Fibroblast of skin of abdomen (primary cell): ENCODE results near the gene NRXN3.

ENCODE experiments used
- DNase-seq: peaks from one replicate; pipeline ENCODE4 v3.0.0-alpha.2; 2013

Gene NRXN3

GRCh38 chr14:79265366-79265946 is 1095.3 kb downstream of the NRXN3 start:
- peak; percentile 39 for DNase-seq

GRCh38 chr14:79270361-79270760 is 1100.2 kb downstream of the NRXN3 start:
- no peak for DNase-seq

GRCh38 chr14:79271122-79271521 is 1100.9 kb downstream of the NRXN3 start:
- no peak for DNase-seq

- no peak for DNase-seq
Measured at GRCh38 chr14:79274641-79275291, 1104.6 kb downstream of the NRXN3 start.

GRCh38 chr14:79275292-79275655 is 1105.1 kb downstream of the NRXN3 start:
- no peak for DNase-seq

GRCh38 chr14:79278286-79278797 is 1108.2 kb downstream of the NRXN3 start:
- no peak for DNase-seq

GRCh38 chr14:79278798-79279644 is 1108.8 kb downstream of the NRXN3 start:
- peak; percentile 82 for DNase-seq

GRCh38 chr14:79279645-79280597 is 1109.7 kb downstream of the NRXN3 start:
- DNase-seq, result no peak

- no peak for DNase-seq
Measured at GRCh38 chr14:79281244-79282152, 1111.3 kb downstream of the NRXN3 start.

- DNase-seq, result no peak
Measured at GRCh38 chr14:79284621-79285020, 1114.4 kb downstream of the NRXN3 start.

- no peak for DNase-seq
Measured at GRCh38 chr14:79285263-79285662, 1115.1 kb downstream of the NRXN3 start.

GRCh38 chr14:79287976-79288375 is 1117.8 kb downstream of the NRXN3 start:
- no peak for DNase-seq

- no peak for DNase-seq
Measured at GRCh38 chr14:79293482-79294177, 1123.5 kb downstream of the NRXN3 start.

- DNase-seq, result peak; percentile 37
Measured at GRCh38 chr14:79294499-79294898, 1124.3 kb downstream of the NRXN3 start.

GRCh38 chr14:79295385-79295784 is 1125.2 kb downstream of the NRXN3 start:
- no peak for DNase-seq

GRCh38 chr14:79298373-79298772 is 1128.2 kb downstream of the NRXN3 start:
- DNase-seq, result no peak

GRCh38 chr14:79299162-79299561 is 1129.0 kb downstream of the NRXN3 start:
- DNase-seq, result no peak

GRCh38 chr14:79304279-79304678 is 1134.1 kb downstream of the NRXN3 start:
- no peak for DNase-seq

- no peak for DNase-seq
Measured at GRCh38 chr14:79306546-79306945, 1136.4 kb downstream of the NRXN3 start.

- DNase-seq, result peak; percentile 8
Measured at GRCh38 chr14:79318371-79318770, 1148.2 kb downstream of the NRXN3 start.

- no peak for DNase-seq
Measured at GRCh38 chr14:79320561-79320960, 1150.4 kb downstream of the NRXN3 start.
